Measurements from ENCODE around the gene TTLL8.

DNA sequence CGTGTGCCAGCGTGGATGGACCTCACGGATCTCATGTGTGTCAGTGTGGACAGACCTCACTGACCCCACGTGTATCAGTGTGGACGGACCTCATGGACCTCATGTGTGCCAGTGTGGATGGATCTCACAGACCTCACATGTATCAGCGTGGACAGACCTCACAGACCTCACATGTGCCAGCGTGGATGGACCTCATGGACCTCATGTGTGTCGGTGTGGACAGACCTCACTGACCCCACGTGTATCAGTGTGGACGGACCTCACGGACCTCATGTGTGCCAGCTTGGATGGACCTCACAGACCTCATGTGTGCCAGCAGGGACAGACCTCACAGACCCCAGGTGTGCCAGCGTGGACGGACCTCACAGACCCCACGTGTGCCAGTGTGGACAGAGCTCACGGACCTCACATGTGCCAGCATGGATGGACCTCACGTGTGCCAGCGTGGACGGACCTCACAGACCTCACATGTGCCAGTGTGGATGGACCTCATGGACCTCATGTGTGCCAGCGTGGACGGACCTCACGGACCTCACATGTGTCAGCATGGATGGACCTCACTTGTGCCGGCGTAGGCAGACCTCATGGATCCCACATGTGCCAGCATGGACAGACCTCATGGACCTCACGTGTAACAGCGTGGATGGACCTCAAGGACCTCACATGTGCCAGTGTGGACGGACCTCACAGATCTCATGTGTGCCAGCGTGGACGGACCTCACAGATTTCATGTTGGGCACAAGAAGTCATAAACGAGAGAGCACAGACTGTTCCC, 18.2 kb downstream of the TTLL8 start:
- TF ChIP-seq, protein P1, sequence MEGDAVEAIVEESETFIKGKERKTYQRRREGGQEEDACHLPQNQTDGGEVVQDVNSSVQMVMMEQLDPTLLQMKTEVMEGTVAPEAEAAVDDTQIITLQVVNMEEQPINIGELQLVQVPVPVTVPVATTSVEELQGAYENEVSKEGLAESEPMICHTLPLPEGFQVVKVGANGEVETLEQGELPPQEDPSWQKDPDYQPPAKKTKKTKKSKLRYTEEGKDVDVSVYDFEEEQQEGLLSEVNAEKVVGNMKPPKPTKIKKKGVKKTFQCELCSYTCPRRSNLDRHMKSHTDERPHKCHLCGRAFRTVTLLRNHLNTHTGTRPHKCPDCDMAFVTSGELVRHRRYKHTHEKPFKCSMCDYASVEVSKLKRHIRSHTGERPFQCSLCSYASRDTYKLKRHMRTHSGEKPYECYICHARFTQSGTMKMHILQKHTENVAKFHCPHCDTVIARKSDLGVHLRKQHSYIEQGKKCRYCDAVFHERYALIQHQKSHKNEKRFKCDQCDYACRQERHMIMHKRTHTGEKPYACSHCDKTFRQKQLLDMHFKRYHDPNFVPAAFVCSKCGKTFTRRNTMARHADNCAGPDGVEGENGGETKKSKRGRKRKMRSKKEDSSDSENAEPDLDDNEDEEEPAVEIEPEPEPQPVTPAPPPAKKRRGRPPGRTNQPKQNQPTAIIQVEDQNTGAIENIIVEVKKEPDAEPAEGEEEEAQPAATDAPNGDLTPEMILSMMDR (IDR thresholded peaks at IDR 0.05): no peak
- no peak for TF ChIP-seq POLR2A (IDR thresholded peaks at IDR 0.05)
